NCI-H2107 treated with DMSO at 0.1 percent for 48 hours (cell line): ENCODE data around the gene RGS7.

Source experiments
- DNase-seq: peaks from one replicate; lab custom pipeline; 2025; ENCODE audit not compliant: unreplicated experiment; lab: John Stamatoyannopoulos, UW

The RGS7 gene

DNA sequence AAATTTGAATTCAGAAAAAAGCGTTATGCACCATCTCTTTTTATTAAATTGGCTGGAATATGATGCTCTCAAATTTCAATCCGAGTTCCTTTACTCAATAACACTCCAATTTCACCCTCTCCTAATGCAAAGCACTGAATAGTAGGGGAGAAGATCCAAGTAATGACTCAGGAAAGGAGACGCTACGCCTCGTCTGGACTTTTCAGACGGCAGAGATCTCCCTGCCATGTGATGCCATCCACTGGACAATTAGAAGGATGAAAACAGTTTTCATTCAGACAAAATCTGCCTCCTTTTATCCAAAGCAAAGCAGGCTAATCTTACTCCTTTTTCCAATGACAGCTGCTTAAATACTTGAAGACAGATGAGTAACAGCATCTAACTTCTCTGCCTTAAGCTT lies 502.6 kb downstream of the RGS7 start:
- no peak for DNase-seq

DNA sequence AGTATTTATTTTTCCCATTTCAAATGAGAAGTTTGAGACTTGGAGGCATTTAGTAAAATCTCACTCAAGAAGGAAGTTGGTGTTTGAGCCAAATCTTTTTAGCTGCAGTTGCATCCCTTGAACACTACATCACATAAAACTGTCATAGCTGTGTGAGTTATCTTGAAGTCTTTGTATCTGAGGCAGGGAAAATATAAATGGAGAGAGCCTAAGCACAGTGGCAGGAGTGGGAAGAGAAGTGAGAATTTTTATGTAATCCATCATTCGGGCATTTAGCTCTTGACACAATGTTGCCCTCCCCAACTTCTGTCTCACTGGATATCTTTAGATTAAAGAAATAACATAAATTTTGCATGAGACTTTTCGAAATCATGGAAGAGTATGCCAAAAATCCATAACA lies 509.7 kb downstream of the RGS7 start:
- no peak for DNase-seq

DNA sequence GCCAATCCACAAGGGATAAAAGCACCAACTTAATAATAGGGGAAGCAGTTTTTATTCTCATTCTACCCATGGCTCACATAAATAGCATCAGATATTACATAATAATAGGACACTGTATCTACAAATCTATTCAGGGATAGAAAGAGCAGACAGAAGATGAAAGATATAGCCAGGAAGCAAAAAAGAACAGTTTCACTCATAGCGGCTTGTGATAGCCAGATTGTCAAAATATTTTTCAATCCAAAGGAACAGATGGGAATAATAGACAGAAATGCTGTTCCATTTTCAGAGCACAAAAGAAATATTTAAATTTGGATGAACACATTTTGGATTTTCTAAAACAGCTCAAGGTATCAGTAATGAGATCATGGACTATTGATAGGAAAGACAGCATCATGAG lies 512.5 kb downstream of the RGS7 start:
- no peak for DNase-seq

DNA sequence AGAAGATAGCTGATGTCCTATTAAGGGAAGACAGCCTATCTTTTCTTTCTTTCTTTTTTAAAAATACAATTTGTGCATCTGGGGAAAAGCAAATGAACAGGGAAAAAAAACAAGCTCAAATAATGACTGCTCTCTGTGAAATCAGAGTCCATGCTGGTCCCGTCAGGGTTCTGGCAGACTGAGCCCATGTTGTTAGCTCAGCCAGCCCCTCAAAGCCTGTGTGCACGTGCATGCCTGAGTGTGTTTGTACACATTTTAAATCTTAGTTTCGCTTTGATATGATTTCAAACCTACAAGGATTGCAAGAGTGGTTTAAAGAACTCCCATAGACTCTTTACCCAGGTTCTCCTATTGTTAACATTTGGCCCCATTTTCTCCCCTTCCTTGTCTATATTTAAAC lies 513.2 kb downstream of the RGS7 start:
- no peak for DNase-seq

DNA sequence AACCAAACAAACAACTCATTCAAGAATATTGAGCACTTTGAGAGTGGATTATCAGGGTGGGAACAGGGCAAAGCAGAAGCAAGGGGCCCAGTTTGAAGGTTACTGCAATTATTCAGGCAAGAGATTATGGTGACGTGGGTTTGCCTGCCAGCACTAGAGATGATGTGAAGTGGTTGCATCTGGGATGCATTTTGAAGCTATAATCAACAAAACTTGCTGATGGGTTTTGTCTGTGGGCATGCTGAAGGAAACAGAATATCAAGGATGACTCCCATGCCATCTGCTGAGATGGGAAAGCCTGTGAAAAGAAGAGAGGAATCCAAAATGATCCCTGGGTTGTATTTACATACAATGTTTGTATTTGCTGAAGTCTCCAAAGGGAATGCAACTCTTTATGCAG lies 520.7 kb downstream of the RGS7 start:
- DNase-seq = no peak

DNA sequence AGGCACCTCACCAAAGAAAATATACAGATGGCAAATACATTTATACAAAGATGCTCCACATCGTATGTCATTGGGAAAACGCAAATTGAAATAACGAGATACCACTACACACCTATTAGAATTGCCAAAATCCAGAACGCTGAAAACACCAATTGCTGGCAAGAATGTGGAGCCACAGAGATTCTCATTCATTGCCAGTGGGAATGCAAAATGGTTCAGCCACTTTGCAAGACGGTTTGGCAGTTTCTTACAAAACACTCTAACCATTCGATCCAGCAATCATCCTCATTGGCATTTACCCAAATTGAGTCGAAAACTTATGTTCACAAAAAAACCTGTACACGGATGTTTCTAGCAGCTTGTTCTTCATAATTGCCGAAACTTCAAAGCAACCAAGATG lies 521.7 kb downstream of the RGS7 start:
- DNase-seq = no peak

DNA sequence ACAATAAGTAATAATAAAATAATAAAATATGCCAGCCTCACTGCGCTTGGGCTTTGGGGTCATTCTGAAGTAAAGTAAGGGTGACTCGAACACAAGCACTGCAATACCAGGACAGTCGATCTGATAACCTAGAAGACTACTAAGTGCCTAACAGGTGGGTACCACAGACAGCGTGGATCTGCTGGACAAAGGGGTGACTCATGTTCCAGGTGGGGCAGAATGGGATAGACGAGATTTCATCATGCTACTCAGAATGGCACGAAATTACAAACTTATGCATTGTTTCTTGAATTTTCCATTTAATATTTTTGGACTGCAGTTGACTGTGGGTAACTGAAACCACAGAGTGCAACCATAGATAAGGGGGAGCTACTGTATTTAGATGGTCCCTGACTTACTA lies 523.9 kb downstream of the RGS7 start:
- no peak for DNase-seq

DNA sequence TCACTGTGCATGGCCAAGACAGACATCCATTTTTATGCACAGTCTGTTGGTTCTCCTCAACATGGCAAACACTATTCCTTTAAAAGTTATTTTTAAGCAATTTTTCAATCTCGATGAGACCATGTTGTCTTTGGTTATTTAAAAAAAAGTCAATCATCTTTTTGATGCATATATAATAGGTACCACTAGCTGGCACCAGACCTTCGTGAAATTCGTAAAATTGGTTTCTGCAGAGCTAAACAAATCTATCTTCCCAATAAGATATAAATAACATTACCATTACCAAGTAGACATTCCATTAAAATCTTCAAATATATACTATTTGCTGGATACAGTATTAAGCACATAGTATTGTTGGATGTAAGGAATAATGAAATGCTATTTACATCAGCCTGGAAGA lies 525.1 kb downstream of the RGS7 start:
- no peak for DNase-seq

DNA sequence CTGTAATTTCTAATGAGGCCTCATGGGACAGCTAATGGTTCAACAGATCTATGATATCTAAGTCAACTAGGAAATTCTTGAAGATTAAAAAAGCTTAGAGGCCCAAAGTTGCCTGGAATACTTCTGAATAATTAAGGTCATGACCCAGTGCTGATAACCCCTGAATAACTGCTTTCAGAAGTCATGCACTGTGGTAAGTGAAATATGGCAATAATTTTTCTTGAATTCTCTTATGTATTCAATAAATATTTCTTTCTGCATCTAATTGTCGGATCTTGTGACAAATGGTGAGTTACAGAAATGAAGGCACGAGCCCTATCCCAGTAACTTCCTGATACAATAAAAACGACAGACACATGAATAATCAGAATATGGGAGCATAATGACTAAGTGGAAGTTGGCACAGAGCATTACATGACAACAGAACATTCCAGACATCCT lies 525.8 kb downstream of the RGS7 start:
- no peak for DNase-seq

DNA sequence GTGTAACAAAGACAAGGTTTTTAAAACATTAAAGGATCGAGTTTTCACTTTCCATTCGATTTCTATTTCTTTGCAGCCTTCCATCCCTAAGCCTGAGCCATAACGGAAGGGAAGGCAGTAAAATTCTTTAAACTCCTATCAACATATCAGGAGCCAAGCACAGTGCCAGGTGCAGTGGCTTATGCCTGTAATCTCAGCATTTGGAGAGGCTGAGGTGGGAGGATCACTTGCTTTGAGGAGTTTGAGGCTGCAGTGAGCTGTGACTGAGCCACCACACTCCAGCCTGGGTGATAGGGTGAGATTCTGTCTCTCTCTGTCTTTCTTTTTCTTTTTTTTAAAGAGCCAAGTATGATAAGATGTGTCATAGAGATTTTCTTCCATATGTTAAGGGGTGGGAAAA lies 527.5 kb downstream of the RGS7 start:
- no peak for DNase-seq

DNA sequence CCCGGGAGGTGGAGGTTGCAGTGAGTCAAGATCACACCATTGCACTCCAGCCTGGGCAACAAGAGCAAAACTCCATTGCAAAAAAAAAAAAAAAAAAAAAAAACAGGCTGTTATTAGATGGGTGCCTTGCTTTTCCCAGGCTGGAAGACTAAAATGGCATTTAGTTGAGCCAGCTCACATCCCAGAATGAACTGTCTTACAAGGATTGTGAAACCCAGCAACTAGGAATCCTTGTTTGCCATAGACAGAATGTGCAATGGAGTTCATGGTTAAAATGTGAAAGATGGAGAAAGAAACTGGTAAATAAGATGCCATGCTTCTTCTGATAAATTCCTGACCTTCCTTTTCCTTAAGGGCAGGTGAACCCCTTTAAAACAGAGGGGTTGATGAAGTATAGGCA lies 529.2 kb downstream of the RGS7 start:
- DNase-seq = no peak

DNA sequence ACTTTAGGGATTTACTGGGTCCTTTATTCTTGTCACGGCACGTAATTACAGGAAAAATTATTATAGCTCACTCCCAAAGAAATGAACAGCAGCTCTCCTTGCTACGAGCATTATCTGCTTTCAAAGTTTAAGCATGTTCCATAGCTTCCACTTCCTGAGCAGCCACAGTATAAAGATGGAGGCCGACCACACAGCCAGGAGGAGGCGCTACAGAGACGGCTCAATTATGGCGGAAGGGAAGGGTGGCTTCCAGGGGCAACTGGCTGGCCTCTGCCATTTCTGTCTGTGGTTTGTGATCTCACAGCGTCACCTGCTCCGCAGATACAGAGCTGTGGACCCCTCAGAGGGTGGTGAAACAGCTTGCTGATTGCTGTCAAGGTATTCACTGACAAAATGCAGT lies 532.8 kb downstream of the RGS7 start:
- no peak for DNase-seq

DNA sequence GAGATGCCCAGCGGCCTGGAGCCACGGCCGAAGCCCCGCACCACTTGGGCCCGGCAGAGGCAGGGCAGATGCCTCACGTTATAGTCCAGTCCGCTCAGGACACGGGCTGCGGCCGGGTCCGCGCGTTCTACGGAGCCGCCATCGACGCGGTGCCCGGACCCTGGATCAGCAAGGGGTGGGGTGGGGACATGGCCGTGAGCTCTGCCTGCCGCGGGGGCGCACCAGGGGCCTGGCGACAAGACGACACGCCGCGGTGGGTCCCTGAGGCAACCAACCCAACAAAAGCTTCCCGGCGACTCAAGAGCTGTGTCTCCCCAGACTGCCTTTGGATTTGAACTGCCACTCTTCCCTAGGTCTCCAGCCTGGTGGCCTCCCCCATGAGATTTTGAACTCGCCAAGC lies 533.6 kb downstream of the RGS7 start:
- DNase-seq = no peak

DNA sequence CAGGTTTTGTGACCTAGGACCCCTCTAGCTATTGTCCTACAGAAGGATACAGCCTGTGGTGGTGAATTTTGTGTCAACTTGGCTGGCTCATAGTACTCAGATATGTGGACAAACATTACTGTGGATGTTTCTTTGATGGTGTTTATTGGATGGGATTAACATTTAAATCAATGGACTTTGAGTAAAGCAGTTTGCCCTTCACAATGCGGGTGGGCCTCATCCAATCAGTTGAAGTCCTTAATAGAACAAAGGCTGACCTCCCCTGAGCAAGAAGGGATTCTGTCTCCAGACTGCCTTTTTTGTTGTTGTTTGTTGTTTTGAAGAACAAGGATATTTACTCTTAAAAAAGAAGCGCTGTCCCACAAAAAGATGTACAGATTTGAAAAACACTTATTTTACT lies 535.1 kb downstream of the RGS7 start:
- DNase-seq = no peak

DNA sequence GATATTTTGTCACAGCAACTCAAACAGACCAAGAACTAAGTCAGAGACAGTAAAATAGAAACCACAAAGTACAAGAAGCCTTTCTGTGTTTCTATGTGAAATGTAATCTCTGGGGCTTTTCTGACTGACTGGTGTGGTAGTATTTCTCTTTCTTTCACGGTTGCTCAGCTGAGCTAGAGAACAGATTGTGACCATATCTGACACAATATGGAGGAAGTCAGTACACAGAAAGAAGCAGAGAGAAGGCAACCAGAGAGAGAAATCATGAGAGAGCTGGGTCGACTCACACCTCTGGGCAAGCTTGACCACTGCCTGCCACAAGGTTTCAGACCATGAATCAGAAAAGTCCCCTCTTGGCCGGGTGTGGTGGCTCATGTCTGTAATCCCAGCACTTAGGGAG lies 536.2 kb downstream of the RGS7 start:
- no peak for DNase-seq

DNA sequence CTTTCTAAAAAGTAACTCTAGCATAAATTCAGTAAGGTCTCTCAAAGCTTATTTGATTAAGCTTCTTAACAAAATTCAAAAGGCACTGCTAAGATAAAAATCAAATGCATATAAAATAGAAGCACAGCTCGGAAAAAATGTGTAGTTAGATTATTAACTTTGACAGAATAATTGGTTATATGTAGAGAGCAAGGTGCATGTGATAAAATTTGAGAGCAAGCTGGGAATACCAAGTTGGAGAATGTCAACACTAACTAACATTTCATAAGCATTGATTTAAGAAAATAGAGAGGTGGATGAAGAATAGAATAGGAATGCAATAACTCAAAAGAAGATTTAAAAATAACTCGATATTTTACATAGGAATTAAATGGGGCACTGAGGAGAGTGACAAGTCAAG lies 540.5 kb downstream of the RGS7 start:
- no peak for DNase-seq

DNA sequence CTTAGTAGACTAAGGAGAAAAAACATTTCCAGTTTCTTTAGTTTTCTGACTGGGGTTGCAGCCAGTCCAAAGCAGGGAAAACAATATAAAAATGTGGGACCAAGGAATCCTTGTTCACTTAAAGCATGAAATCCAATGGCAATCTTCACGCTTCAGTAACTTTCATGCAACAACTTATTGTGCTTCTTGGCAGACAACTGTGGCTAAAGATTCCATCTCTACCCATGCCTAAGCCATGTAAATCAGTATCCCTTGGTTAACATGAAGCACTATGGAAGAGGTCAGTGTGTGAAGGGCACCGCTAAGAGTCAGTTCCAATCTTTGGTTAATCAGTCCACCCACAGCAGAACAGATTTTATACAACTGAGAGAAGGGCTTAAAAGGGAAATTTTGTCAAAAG lies 543.3 kb downstream of the RGS7 start:
- DNase-seq = no peak

DNA sequence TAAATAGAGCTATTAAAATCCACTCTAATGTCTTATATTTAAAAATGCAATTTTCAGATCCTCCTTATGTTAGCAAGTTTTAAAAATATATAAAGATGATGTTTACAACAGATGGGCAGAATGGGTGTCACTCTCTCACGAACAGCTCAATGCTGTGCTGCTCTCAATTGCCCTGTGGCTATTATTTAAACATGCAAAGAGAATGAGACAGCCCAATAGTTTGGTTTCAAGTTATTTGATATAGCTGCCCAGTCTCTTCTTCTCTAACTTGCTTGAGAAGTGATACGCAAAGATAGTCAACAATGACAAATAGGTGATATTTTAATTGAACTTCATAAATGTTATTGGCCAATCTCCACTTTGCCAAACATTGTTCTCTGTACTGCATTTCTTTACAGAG lies 545.7 kb downstream of the RGS7 start:
- no peak for DNase-seq

DNA sequence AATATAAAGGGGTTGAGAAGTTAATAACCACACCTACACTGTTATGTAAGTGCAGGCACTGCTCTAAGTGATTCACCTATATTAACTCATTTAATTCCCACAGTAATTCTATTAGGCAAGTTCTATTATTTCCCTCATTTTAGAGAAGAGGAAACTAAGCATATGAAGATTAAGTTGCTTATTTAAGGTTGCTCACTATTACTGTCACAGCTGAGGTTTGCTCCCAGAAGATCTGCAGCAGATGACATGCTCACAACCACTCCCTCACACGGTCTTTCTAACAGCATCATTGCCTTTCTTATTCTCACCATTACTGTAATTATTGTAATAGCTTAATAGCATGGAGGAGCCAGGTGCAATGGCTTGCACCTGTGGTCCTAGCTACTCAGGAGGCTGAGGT lies 548.6 kb downstream of the RGS7 start:
- DNase-seq = no peak

DNA sequence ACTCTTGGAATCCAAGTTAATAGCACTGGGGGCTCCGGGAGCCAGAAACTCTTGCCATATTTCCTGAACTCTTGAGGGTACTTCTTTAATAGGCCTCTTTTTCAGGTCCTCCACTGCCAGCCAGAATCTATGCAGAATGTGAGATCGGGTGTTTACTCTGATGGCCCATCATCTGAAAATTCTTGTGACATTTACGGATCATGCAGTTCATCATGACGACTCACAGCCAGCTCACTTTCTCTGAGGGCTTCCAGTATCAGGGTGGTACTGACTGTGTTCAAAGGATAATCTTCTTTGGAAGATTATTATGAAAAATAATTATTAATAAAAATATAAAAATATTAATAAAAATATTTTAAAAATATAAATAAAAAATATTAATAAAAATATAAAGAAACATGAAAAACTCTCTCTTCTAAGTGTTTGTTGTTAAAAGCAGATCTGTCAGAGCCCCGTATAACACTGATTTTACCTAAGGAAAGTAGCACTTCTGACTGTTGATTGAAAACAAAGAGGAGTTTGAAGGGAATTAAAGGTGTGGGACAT lies 550.7 kb downstream of the RGS7 start:
- DNase-seq = no peak

DNA sequence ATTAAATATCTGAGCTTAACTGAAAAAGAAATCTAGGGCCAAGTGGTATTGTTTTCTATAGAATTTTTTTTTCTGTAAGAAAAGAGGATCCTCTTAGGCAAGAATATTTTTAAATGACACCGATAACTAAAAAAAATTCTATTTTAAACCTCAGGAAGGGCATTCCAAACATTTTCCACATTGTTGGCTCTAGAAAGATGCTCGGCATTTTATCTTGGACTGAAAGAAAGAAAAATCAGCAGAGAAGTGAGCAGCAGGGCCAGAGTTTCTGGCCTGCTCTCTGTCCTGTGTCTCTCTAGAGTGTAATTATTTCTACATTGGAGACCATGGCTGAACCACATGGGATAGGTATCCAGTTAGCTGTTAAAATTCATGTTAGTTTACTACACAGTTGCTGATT lies 552.5 kb downstream of the RGS7 start:
- DNase-seq = no peak

DNA sequence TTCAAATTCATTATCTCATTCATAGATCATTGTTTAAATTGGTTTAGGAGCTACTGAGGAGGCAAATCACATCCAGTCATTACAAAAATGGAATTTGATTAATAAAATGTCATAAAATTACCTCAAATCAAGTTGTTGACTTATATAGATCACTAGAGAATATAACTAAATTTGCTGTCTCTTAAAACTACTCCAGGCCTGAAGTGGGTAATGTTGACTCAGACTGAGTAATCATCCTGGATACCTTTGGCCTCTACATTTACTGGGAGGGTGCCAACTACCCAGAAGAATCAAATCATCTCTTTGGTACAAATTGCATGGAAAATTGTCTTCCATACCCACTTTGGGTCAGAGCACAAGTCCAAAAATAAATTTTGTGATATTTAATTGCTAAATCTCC lies 553.9 kb downstream of the RGS7 start:
- DNase-seq = no peak

DNA sequence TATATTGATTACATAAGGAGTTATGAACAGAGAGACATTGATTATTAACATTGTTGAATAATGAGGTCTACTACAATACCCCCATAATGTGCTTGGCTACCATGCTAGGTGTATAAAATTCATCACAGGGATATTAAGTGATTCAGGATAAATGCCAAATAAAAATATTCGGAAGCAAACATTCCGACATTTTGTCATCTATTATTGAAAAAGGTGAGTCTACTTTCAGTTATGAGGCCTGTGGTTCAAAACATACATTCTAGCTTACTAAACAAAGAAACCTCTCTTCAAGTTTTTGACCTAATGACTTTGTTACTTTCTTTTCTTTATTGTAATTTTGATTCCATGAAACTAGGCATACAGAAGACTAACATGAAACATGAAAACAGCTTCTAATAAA lies 554.7 kb downstream of the RGS7 start:
- DNase-seq = no peak

DNA sequence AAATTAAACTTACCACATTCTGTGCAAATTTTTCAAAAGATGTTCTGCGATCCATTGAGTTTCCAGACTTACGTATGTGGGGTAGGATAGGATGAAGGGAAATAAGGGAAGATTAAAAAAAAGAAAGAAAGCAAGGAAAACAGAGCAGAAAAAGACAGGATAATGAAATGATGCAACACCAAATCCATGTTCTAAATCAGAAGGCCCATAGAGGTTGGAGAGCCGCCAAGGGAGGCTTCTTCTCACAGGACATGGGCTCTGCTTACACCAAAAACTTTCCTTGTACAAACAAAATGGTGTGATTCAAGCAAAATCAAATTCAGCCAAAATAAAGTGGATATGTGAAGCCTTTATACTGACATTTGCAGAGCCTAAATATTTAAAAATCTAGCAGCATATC lies 555.6 kb downstream of the RGS7 start:
- no peak for DNase-seq
